Common myeloid progenitor, CD34-positive (primary cell): Measurements from ENCODE around the gene SYNE2.
A peak's percentile ranks its signal among the peaks of the same experiment; 100 is the strongest.

Experiments used
- CTCF ChIA-PET: fragments of 350-600 bp; sonication (Branson Sonifier 250); formaldehyde crosslinking; loops from one replicate; lab custom pipeline; 2021; ENCODE audit warnings: antibody characterized with exemption; lab: Charles Lee
- POLR2A ChIA-PET: fragments of 350-600 bp; sonication (Branson Sonifier 250); formaldehyde crosslinking; loops from one replicate; lab custom pipeline; 2021; ENCODE audit warnings: antibody characterized with exemption; lab: Charles Lee
- DNase-seq, 3 donors: peaks; one replicate each; pipeline versions ENCODE4 v3.0.0 to v3.0.0-alpha.2; 2013
- H3K27ac ChIP-seq, 2 experiments: 1 replicate in 1 of 2; 2 replicates in 1 of 2; pipeline ENCODE4 v1.7.0; 2013; ENCODE audit warnings: inconsistent platforms in 2 of 2, low read length in 2 of 2, mild to moderate bottlenecking in 2 of 2, low read depth in 1 of 2, moderate library complexity in 1 of 2; ENCODE audit not compliant: severe bottlenecking in 2 of 2, insufficient read depth in 1 of 2, poor library complexity in 1 of 2
- H3K27me3 ChIP-seq, 5 experiments: replicated peaks in 2 of 5; 1 replicate in 3 of 5; 2 replicates in 2 of 5; pipeline versions ENCODE4 v1.6.1 to v1.7.0; 2013; ENCODE audit warnings: low read length in 4 of 5, mild to moderate bottlenecking in 2 of 5, moderate library complexity in 2 of 5, inconsistent platforms in 1 of 5; ENCODE audit not compliant: insufficient read depth in 5 of 5, control insufficient read depth in 4 of 5
- H3K36me3 ChIP-seq, 4 experiments: 1 replicate in 2 of 4; 2 replicates in 2 of 4; pipeline versions ENCODE4 v1.6.1 to v1.7.0; 2013; ENCODE audit warnings: low read length in 3 of 4, control low read depth in 1 of 4, mild to moderate bottlenecking in 1 of 4; ENCODE audit not compliant: control insufficient read depth in 4 of 4, insufficient read depth in 4 of 4
- H3K4me1 ChIP-seq, 4 experiments: 1 replicate in 3 of 4; 2 replicates in 1 of 4; pipeline versions ENCODE4 v1.6.1 to v1.7.1; 2013; ENCODE audit warnings: low read length in 3 of 4, mild to moderate bottlenecking in 3 of 4, control low read depth in 1 of 4, inconsistent platforms in 1 of 4, moderate library complexity in 1 of 4; ENCODE audit not compliant: control insufficient read depth in 4 of 4, insufficient read depth in 4 of 4; ENCODE audit errors: control extremely low read depth in 1 of 4
- H3K4me3 ChIP-seq, 7 experiments: 1 replicate in 4 of 7; 2 replicates in 3 of 7; pipeline versions ENCODE4 v1.5.1 to v1.7.0; 2013; ENCODE audit warnings: mild to moderate bottlenecking in 7 of 7, low read length in 6 of 7, moderate library complexity in 6 of 7, inconsistent platforms in 2 of 7, low read depth in 2 of 7, control low read depth in 1 of 7; ENCODE audit not compliant: insufficient read depth in 4 of 7, control insufficient read depth in 1 of 7; ENCODE audit errors: extremely low read depth in 1 of 7
- H3K9me3 ChIP-seq, 5 experiments: 1 replicate in 4 of 5; 2 replicates in 1 of 5; pipeline versions ENCODE4 v1.6.1 to v1.7.1; 2013; ENCODE audit warnings: low read length in 4 of 5, mild to moderate bottlenecking in 2 of 5, inconsistent platforms in 1 of 5, low read depth in 1 of 5, moderate library complexity in 1 of 5; ENCODE audit not compliant: control insufficient read depth in 4 of 5, insufficient read depth in 2 of 5; ENCODE audit errors: control extremely low read depth in 1 of 5
- WGBS: methylation state at CpG from one replicate; pipeline ENCODE4 v1.1.5; 2013; ENCODE audit not compliant: insufficient coverage; 5-methylcytosine and 5-hydroxymethylcytosine counted together

Gene SYNE2

GRCh38 chr14:64202716-64203115 is 349.9 kb downstream of the SYNE2 start:
- WGBS = 97% methylated on average over 7 of the region's 10 CpGs
- POLR2A ChIA-PET = no interaction called here
- CTCF ChIA-PET = interaction anchor here (1.6 kb wide), 1 partner anchor 14 kb away, joined by 5 read pairs; no protein-coding TSS in a partner anchor

GRCh38 chr14:64203366-64204006 is 350.7 kb downstream of the SYNE2 start:
- ChIA-PET CTCF (interaction anchor here (1.6 kb wide), 1 partner anchor 14 kb away, joined by 5 read pairs; no protein-coding TSS in a partner anchor), POLR2A (interaction anchor here (0.5 kb wide), 1 partner anchor 864 kb away, joined by 4 read pairs; no protein-coding TSS in a partner anchor)
- WGBS = 83% methylated on average over 1 of the region's 4 CpGs
- DNase-seq = no peak
- no peaks in the 10 kb centered on the region for H3K36me3 ChIP-seq
- H3K27ac ChIP-seq = no peak overlapping the region
- no peaks in the 10 kb centered on the region for H3K4me1 ChIP-seq
- H3K27me3 ChIP-seq = no peaks in the 10 kb centered on the region
- H3K9me3 ChIP-seq = no peaks in the 10 kb centered on the region
- no peak overlapping the region for H3K4me3 ChIP-seq

More at GRCh38 chr14:64202716-64203115, 349.9 kb downstream of the SYNE2 start:
- H3K27ac ChIP-seq = no peak overlapping the region
- H3K36me3 ChIP-seq = no peaks in the 10 kb centered on the region
- H3K4me3 ChIP-seq = no peak overlapping the region
- no peaks in the 10 kb centered on the region for H3K4me1 ChIP-seq
- DNase-seq = no peak
- H3K27me3 ChIP-seq = no peaks in the 10 kb centered on the region
- H3K9me3 ChIP-seq = no peaks in the 10 kb centered on the region

GRCh38 chr14:64208261-64208660 is 355.5 kb downstream of the SYNE2 start:
- CTCF ChIA-PET = interaction anchor here (1.2 to 4.0 kb wide), 2 partner anchors 8 to 14 kb away, joined by 3 to 26 read pairs; no protein-coding TSS in a partner anchor

GRCh38 chr14:64208981-64209380 is 356.2 kb downstream of the SYNE2 start:
- ChIA-PET CTCF (interaction anchor here (1.1 to 4.0 kb wide), 6 partner anchors 9 to 85 kb away, joined by 3 to 26 read pairs (median 6); partner anchors contain the start of gene ESR2), POLR2A (interaction anchor here (0.8 kb wide), 1 partner anchor 12 kb away, joined by 5 read pairs; no protein-coding TSS in a partner anchor)

More at GRCh38 chr14:64208261-64208660, 355.5 kb downstream of the SYNE2 start:
- H3K4me3 ChIP-seq = no peak overlapping the region
- no peaks in the 10 kb centered on the region for H3K9me3 ChIP-seq
- H3K27ac ChIP-seq = no peak overlapping the region
- POLR2A ChIA-PET = no interaction called here
- no peaks in the 10 kb centered on the region for H3K36me3 ChIP-seq
- peaks cover 2 to 24% (median 18%) of the 10 kb centered on the region in 4 experiments for H3K4me1 ChIP-seq
- no peaks in the 10 kb centered on the region for H3K27me3 ChIP-seq
- no peak for DNase-seq
- WGBS = 100% methylated on average over 6 of the region's 7 CpGs

GRCh38 chr14:64209444-64210131 is 356.8 kb downstream of the SYNE2 start:
- POLR2A ChIA-PET = interaction anchor here (0.8 kb wide), 1 partner anchor 13 kb away, joined by 5 read pairs; no protein-coding TSS in a partner anchor
- 70% methylated on average over 15 of the region's 21 CpGs for WGBS
- Histone ChIP-seq H3K27me3 (no peaks in the 10 kb centered on the region), H3K36me3 (no peaks in the 10 kb centered on the region), H3K4me1 (peaks cover 2 to 24% (median 18%) of the 10 kb centered on the region in 4 experiments), H3K9me3 (no peaks in the 10 kb centered on the region), H3K27ac (no peak overlapping the region), H3K4me3 (peak overlapping the region in 3 of 7 experiments; percentile 30 to 34 (median 34))
- CTCF ChIA-PET = interaction anchor here (0.9 to 4.0 kb wide), 8 partner anchors 9 to 85 kb away, joined by 3 to 26 read pairs (median 4); partner anchors contain the start of gene ESR2
- DNase-seq = peak; percentile 67 to 95 (median 92)

More at GRCh38 chr14:64208981-64209380, 356.2 kb downstream of the SYNE2 start:
- H3K4me3 ChIP-seq = peak overlapping the region in 2 of 7 experiments; percentile 34
- H3K9me3 ChIP-seq = no peaks in the 10 kb centered on the region
- no peaks in the 10 kb centered on the region for H3K36me3 ChIP-seq
- DNase-seq = no peak
- WGBS = 68% methylated on average over 8 of the region's 10 CpGs
- no peak overlapping the region for H3K27ac ChIP-seq
- H3K4me1 ChIP-seq = peaks cover 2 to 24% (median 18%) of the 10 kb centered on the region in 4 experiments
- H3K27me3 ChIP-seq = no peaks in the 10 kb centered on the region

DNA sequence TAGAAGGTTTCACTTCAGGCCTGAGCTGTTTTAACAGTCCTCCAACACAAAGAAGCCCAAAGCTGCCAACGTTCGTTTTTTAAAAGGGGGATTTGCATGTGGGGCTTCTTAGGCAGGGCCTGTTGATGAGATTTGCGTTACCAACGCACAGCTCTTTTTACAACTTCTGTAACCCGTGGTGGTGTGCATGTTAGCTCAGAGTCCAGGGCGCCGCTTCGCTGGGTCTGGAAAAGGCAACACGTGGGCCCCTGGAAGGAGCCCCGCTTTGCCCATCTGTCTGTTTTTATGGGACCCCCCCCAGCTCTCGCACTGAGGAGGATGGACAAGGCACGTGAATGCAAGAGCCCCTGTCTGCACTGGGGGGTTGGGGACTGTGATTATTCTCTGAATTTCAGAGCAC is 357.4 kb downstream of the SYNE2 start:
- DNase-seq = peak in 2 of 3 donors; percentile 10 to 18
- CTCF ChIA-PET = interaction anchor here (0.9 to 4.0 kb wide), 7 partner anchors 8 to 84 kb away, joined by 3 to 26 read pairs (median 5); partner anchors contain the start of gene ESR2
- H3K27me3 ChIP-seq = no peaks in the 10 kb centered on the region
- no peaks in the 10 kb centered on the region for H3K36me3 ChIP-seq
- peaks cover 2 to 24% (median 18%) of the 10 kb centered on the region in 4 experiments for H3K4me1 ChIP-seq
- H3K9me3 ChIP-seq = no peaks in the 10 kb centered on the region
- H3K27ac ChIP-seq = no peak overlapping the region
- POLR2A ChIA-PET = no interaction called here
- H3K4me3 ChIP-seq = no peak overlapping the region
- WGBS = 96% methylated on average over 10 of the region's 12 CpGs
